RWPE2 (cell line): ENCODE data around the gene GNS.

Source experiments
- ATAC-seq: fragments of 200-7000 bp; cut with Tn5 transposase; 3 replicates; pipeline ENCODE4 v1.9.1; 2021; ENCODE audit warnings: low read depth
- DNase-seq: peaks from one replicate; pipeline ENCODE4 v3.0.0-alpha.2; 2020; ENCODE audit warnings: low spot score
- H3K27ac ChIP-seq: fragments of 450-650 bp; 2 replicates; pipeline ENCODE4 v1.5.1; 2017; ENCODE audit warnings: mild to moderate bottlenecking; ENCODE audit not compliant: poor library complexity, severe bottlenecking
- H3K27me3 ChIP-seq: fragments of 250-450 bp; sonication (Bioruptor Pico); 2 replicates; pipeline ENCODE4 v1.5.1; 2021; ENCODE audit warnings: mild to moderate bottlenecking, moderate library complexity; ENCODE audit not compliant: insufficient read depth, poor library complexity, severe bottlenecking
- H3K36me3 ChIP-seq: fragments of 250-450 bp; sonication (Bioruptor Pico); 2 replicates; pipeline ENCODE4 v1.5.1; 2020; ENCODE audit warnings: low read depth, mild to moderate bottlenecking, moderate library complexity
- H3K4me1 ChIP-seq: fragments of 250-450 bp; sonication (Bioruptor Pico); 2 replicates; pipeline ENCODE4 v1.5.1; 2021; ENCODE audit warnings: mild to moderate bottlenecking, moderate library complexity; ENCODE audit not compliant: insufficient read depth, poor library complexity, severe bottlenecking
- H3K4me3 ChIP-seq: fragments of 250-450 bp; sonication (Bioruptor Pico); 2 replicates; pipeline ENCODE4 v1.5.1; 2021; ENCODE audit warnings: mild to moderate bottlenecking, moderate library complexity; ENCODE audit not compliant: severe bottlenecking
- H3K9me3 ChIP-seq: fragments of 250-450 bp; sonication (Bioruptor Pico); 2 replicates; pipeline ENCODE4 v1.5.1; 2021; ENCODE audit warnings: mild to moderate bottlenecking, moderate library complexity; ENCODE audit not compliant: severe bottlenecking
- TF ChIP-seq, protein P1 (sequence below): fragments of 450-650 bp; IDR thresholded peaks from one replicate; pipeline ENCODE4 v1.5.1; 2017; ENCODE audit warnings: mild to moderate bottlenecking, moderate library complexity; ENCODE audit not compliant: poor library complexity, severe bottlenecking

The GNS gene

DNA sequence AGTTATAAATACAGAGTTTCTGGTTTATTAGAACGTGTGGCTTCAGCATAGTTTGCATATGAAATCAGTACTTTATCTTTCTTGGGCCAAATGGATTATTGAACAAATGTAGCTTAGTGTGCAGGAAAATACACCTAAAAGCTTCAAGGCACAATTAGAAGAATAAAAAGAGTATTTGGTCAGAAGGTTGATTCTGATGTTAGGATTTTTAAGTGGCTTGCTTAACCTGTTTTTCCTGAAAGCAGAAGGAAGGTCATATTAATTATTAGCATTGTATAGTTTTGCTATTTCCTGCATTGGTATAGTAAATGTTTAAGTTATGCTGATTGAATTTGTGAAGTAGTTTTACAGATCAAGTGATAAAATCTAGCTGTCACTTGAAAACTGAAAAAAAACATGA, 31.0 kb upstream of the GNS start:
- TF ChIP-seq, protein P1, sequence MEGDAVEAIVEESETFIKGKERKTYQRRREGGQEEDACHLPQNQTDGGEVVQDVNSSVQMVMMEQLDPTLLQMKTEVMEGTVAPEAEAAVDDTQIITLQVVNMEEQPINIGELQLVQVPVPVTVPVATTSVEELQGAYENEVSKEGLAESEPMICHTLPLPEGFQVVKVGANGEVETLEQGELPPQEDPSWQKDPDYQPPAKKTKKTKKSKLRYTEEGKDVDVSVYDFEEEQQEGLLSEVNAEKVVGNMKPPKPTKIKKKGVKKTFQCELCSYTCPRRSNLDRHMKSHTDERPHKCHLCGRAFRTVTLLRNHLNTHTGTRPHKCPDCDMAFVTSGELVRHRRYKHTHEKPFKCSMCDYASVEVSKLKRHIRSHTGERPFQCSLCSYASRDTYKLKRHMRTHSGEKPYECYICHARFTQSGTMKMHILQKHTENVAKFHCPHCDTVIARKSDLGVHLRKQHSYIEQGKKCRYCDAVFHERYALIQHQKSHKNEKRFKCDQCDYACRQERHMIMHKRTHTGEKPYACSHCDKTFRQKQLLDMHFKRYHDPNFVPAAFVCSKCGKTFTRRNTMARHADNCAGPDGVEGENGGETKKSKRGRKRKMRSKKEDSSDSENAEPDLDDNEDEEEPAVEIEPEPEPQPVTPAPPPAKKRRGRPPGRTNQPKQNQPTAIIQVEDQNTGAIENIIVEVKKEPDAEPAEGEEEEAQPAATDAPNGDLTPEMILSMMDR, result no peak
- H3K9me3 ChIP-seq, result no peaks in the 10 kb centered on the region
- ATAC-seq, result no peak

DNA sequence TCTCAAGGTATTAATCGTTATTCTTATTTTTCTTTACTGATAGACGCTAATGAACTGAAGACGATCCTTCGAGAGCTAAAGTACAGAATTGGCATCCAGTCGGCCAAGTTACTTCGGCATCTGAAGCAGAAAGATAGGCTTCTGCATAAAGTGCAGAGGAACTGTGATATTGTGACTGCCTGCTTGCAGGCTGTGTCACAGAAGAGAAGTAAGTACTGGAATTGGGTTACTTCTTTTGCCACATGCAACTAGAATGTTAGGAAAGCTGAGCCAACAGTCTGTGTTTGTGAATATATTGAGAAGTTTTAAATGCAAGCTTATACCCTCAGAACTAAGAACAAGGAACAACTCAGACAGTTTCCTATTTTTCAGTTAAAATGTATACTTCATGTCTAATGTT, 26.6 kb upstream of the GNS start:
- Histone ChIP-seq H3K4me3 (no peak overlapping the region), H3K4me1 (no peaks in the 10 kb centered on the region), H3K9me3 (no peaks in the 10 kb centered on the region), H3K27ac (no peak overlapping the region), H3K27me3 (no peaks in the 10 kb centered on the region), H3K36me3 (no peaks in the 10 kb centered on the region)
- no peak for DNase-seq
- no peak for ATAC-seq
- TF ChIP-seq, protein P1, result no peak

More for the DNA sequence above, 31.0 kb upstream of the GNS start:
- Histone ChIP-seq H3K36me3 (no peaks in the 10 kb centered on the region), H3K4me3 (no peak overlapping the region), H3K4me1 (no peaks in the 10 kb centered on the region), H3K27me3 (no peaks in the 10 kb centered on the region), H3K27ac (no peak overlapping the region)
- no peak for DNase-seq

DNA sequence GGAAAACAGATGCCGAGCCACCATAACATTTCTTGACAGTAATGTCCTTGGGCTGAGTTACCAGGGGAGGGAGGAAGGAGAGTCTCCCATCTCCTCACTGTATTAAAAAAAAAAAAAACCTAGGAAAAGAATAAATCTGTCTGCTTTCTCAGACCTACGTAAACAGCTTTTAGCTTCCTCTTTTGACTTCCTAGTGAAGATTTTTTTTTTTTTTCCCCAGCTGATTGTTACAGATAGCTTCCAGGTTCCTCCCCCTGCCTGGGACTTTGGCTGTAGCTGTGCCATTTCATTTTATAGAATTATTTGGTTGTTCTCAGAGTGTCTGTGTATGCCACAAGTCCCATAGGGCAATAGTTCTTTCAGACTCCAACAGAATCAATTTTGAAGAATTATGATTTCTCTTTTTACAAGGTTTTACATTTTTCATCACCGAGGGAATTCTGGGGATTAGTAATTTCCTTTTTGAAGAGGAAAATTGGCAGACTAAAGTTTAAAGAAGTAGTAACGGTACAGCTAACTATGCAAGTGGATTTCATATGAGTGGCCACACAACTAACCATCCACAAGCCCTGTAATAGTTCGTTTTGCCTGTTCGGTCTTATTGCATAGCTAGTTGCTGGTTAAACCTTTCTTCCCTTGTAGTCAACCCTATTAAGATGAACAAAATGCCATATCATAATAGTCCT, 23.1 kb upstream of the GNS start:
- no peak for ATAC-seq
- no peak overlapping the region for H3K4me3 ChIP-seq

DNA sequence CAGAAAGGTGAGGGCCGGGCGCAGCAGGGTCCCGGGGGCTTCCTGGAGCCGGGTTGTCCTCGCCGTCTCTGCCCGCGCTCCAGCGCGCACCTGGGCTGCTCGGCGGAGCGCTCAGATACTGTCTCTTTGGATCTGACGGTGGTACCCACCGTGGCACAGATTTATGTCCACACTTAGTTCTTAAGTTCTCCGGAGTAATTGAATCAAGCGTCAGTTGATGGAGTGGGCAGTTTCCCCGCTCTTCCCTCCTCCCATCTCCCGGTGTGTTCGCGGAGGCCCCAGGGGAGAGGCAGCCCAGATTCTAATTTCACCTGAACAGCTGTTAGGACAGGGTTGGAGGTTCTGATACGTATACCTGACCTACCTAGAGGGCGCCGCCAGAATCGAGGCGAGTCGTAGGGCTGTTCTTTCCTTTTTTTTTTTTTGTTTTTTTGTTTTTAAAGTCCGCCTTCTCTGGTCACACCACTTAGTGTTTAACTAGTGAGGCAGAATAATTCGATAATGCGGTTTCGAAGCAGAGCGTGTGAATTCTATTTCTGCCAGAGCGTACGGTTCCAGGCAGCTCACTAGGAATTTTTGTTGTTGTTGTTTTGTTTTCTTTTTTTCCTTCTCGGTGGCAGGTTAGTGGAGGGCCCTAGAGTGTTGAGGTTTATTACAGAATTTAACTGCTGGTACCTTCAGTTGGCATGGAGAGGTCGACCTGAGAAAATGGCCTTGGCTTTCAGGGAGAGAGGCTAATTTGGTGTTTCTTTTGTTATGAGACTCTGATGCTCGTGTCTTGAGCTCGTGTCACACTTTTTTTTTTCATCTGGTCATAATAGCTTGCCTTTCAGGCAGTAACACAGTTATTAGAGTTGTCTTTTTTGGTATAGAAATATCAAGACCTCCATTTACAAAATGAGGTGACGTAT, 22.3 kb upstream of the GNS start:
- peak overlapping the region; percentile 44 for H3K4me3 ChIP-seq
- DNase-seq (no peak), ATAC-seq (peak; percentile 59)
- H3K4me1 ChIP-seq, result no peaks in the 10 kb centered on the region
- H3K36me3 ChIP-seq, result no peaks in the 10 kb centered on the region
- H3K9me3 ChIP-seq, result no peaks in the 10 kb centered on the region
- H3K27me3 ChIP-seq, result no peaks in the 10 kb centered on the region
- no peak overlapping the region for H3K27ac ChIP-seq
- TF ChIP-seq, protein P1, result peak; percentile 23

More for the DNA sequence above, 23.1 kb upstream of the GNS start:
- TF ChIP-seq, protein P1, result no peak
- Histone ChIP-seq H3K27me3 (no peaks in the 10 kb centered on the region), H3K9me3 (no peaks in the 10 kb centered on the region), H3K4me1 (no peaks in the 10 kb centered on the region), H3K36me3 (no peaks in the 10 kb centered on the region), H3K27ac (no peak overlapping the region)
- no peak for DNase-seq
